ENCODE data around the gene MCUB.

DNA sequence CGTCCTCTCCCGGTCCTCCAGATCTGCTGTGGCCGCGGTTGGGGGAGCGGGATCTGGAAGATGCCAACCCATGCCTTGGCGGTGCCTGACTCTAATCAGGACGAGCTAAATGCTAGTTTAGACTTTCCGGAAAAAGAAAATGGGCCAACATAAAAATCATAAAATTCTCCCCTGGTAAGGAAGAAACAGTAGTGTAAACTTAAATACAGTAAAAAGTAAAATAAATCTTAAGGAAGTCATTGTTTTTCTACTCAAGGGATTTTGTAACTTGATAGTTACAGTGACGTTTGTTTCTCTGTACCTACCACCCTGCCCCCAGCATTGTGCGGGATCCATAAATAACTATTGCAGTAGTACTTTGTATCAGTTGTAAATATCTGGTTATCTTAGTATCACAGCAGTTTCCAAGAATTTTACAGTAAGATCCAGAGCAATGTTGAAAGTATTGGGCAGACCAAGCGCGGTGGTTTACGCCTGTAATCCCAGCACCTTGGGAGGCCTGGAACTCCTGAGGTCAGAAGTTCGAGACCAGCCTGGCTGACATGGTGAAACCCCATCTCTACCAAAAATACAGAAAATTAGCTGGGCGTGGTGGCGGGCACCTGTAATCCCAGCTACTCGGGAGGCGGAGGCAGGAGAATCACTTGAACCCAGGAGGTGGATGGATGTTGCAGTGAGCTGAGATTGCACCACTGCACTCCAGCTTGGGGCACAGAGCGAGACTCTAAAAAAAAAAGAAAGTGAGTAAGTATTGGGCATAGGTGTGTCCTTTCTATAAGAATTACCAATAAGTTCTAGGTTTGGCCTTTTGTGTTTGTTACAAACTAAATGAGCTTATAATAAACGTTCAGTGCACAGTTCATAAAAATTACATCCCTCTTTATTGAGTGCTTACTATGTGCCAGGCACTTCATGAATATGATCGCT lies 170.8 kb downstream of the MCUB start:
- TF ChIP-seq ELF1 (IDR thresholded peaks at IDR 0.05; ENCODE audit: borderline replicate concordance, low read depth) (no peak), POLR2AphosphoS5 (IDR thresholded peaks at IDR 0.05; ENCODE audit: low read depth, low read length) (no peak), CTCF (IDR thresholded peaks at IDR 0.05 in 2 of 3, conservative IDR thresholded peaks at IDR 0.05 in 1 of 3; ENCODE audit: borderline replicate concordance in 1 of 3, insufficient read depth in 1 of 3, low read depth in 2 of 3, low read length in 2 of 3) (no peak), POLR2A (IDR thresholded peaks at IDR 0.05; ENCODE audit: borderline replicate concordance, extremely low read depth, insufficient read depth, insufficient read length) (no peak), ZNF274 (IDR thresholded peaks at IDR 0.05; ENCODE audit: low read depth, low read length) (no peak), MAX (IDR thresholded peaks at IDR 0.05) (no peak), RAD21 (IDR thresholded peaks at IDR 0.05; ENCODE audit: low read depth) (no peak), EZH2phosphoT487 (IDR thresholded peaks at IDR 0.05; ENCODE audit: borderline replicate concordance) (no peak), EZH2 (IDR thresholded peaks at IDR 0.05) (no peak), SIN3A (IDR thresholded peaks at IDR 0.05; ENCODE audit: low read depth) (no peak), CEBPB (IDR thresholded peaks at IDR 0.05; ENCODE audit: low read depth) (no peak), YY1 (IDR thresholded peaks at IDR 0.05; ENCODE audit: extremely low read depth, insufficient replicate concordance, low read depth, low read length) (no peak), JUND (IDR thresholded peaks at IDR 0.05) (no peak), ZFX (IDR thresholded peaks at IDR 0.05) (no peak)
